Hematopoietic multipotent progenitor cell (in vitro differentiated cells): ENCODE data around the gene CCDC194. TPM values are rescaled to one million over a fixed set of nuclear protein-coding genes. Genes with fewer than 3 reads are reported as not detected.

Source experiments
- DNase-seq, 3 donors: peaks; one replicate each; pipeline ENCODE4 v3.0.0-alpha.2; 2011 to 2015; ENCODE audit warnings: low read depth in 2 of 3, low spot score in 2 of 3
- total RNA-seq: library from RNA; depleted of rRNA; stranded (reverse); fragments of >200 nt; gene quantifications from one replicate; pipeline ENCODE4 v1.2.3, GENCODE V29; 2012

CCDC194 gene
- total RNA-seq, 1 donor = 0.27 TPM

GRCh38 chr19:17406046-17406886 is 12.3 kb upstream of the CCDC194 start:
- DNase-seq = peak in 2 of 3 donors; percentile 66 to 67

- peak in 2 of 3 donors; percentile 80 to 83 for DNase-seq
These were observed 11.5 kb upstream of the CCDC194 start, which contains the start of gene BST2 for GRCh38 chr19:17405250-17406045. Gene BST2, minus strand, starts transcription at chr19:17405630. Its CDS starts 55 bp downstream, at chr19:17405575.

GRCh38 chr19:17404621-17405249 is 10.7 kb upstream of the CCDC194 start:
- DNase-seq = no peak

- DNase-seq = no peak
These were observed 10.0 kb upstream of the CCDC194 start for GRCh38 chr19:17404015-17404414.

GRCh38 chr19:17402982-17403855 is 9.2 kb upstream of the CCDC194 start:
- DNase-seq = peak in 1 of 3 donors; percentile 39

GRCh38 chr19:17401628-17402027 is 7.6 kb upstream of the CCDC194 start:
- DNase-seq = no peak

- no peak for DNase-seq
These were observed 5.0 kb upstream of the CCDC194 start for GRCh38 chr19:17398902-17399527.

GRCh38 chr19:17394891-17395415 is 957 bp upstream of the CCDC194 start:
- peak in 2 of 3 donors; percentile 67 to 72 for DNase-seq

GRCh38 chr19:17393002-17393401 is 994 bp downstream of the CCDC194 start:
- no peak for DNase-seq

GRCh38 chr19:17391371-17392151 is 2.4 kb downstream of the CCDC194 start:
- peak in 2 of 3 donors; percentile 34 to 62 for DNase-seq

GRCh38 chr19:17390665-17391370 is 3.2 kb downstream of the CCDC194 start:
- DNase-seq = peak; percentile 71 to 94 (median 93)

- peak in 1 of 3 donors; percentile 54 for DNase-seq
These were observed 3.9 kb downstream of the CCDC194 start for GRCh38 chr19:17389957-17390664.

GRCh38 chr19:17389288-17389687 is 4.7 kb downstream of the CCDC194 start:
- no peak for DNase-seq

- peak in 2 of 3 donors; percentile 45 to 71 for DNase-seq
These were observed 8.0 kb downstream of the CCDC194 start for GRCh38 chr19:17385878-17386611.

- no peak for DNase-seq
These were observed 13.4 kb downstream of the CCDC194 start for GRCh38 chr19:17380426-17381138.

- DNase-seq = peak in 2 of 3 donors; percentile 45 to 66
These were observed 14.8 kb downstream of the CCDC194 start for GRCh38 chr19:17379221-17379631.
